ENCODE results near the gene PFDN6. TPM values are rescaled to one million over a fixed set of nuclear protein-coding genes. Genes with fewer than 3 reads are reported as not detected.
A peak's percentile ranks its signal among the peaks of the same experiment; 100 is the strongest.

PFDN6 gene
- total RNA-seq, 6 experiments from 2014 or later: 23.8 to 35.2 (median 27.5) TPM

- peak overlapping the region; percentile 70 to 86 (median 71) for H3K27ac ChIP-seq
- intact Hi-C loops (cut with DNase I): loop anchor here (5.0 to 10.0 kb wide), 2 partner anchors 81 to 84 kb away; no protein-coding TSS in a partner anchor
- TF ChIP-seq, protein P1, sequence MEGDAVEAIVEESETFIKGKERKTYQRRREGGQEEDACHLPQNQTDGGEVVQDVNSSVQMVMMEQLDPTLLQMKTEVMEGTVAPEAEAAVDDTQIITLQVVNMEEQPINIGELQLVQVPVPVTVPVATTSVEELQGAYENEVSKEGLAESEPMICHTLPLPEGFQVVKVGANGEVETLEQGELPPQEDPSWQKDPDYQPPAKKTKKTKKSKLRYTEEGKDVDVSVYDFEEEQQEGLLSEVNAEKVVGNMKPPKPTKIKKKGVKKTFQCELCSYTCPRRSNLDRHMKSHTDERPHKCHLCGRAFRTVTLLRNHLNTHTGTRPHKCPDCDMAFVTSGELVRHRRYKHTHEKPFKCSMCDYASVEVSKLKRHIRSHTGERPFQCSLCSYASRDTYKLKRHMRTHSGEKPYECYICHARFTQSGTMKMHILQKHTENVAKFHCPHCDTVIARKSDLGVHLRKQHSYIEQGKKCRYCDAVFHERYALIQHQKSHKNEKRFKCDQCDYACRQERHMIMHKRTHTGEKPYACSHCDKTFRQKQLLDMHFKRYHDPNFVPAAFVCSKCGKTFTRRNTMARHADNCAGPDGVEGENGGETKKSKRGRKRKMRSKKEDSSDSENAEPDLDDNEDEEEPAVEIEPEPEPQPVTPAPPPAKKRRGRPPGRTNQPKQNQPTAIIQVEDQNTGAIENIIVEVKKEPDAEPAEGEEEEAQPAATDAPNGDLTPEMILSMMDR (IDR thresholded peaks at IDR 0.05): no peak
- TF ChIP-seq POLR2A (IDR thresholded peaks at IDR 0.05): no peak
- peaks cover 0 to 5% (median 0%) of the 10 kb centered on the region in 4 donors for H3K36me3 ChIP-seq
- peak; percentile 0 to 7 (median 4) for ATAC-seq
- no peaks in the 10 kb centered on the region for H3K9me3 ChIP-seq
- H3K27me3 ChIP-seq: no peaks in the 10 kb centered on the region
- peaks cover 0 to 17% (median 7%) of the 10 kb centered on the region in 4 donors for H3K4me1 ChIP-seq
- H3K4me3 ChIP-seq: peak overlapping the region; percentile 48 to 55 (median 52)
- DNase-seq: peak in 1 of 3 donors; percentile 41
- 0% methylated on average over 9 of the region's 18 CpGs for WGBS (ENCODE audit: insufficient coverage, low coverage, low lambda C conversion rate, missing lambda C conversion rate)
Measured at GRCh38 chr6:33248643-33248931, 40.8 kb upstream of the PFDN6 start.

DNA sequence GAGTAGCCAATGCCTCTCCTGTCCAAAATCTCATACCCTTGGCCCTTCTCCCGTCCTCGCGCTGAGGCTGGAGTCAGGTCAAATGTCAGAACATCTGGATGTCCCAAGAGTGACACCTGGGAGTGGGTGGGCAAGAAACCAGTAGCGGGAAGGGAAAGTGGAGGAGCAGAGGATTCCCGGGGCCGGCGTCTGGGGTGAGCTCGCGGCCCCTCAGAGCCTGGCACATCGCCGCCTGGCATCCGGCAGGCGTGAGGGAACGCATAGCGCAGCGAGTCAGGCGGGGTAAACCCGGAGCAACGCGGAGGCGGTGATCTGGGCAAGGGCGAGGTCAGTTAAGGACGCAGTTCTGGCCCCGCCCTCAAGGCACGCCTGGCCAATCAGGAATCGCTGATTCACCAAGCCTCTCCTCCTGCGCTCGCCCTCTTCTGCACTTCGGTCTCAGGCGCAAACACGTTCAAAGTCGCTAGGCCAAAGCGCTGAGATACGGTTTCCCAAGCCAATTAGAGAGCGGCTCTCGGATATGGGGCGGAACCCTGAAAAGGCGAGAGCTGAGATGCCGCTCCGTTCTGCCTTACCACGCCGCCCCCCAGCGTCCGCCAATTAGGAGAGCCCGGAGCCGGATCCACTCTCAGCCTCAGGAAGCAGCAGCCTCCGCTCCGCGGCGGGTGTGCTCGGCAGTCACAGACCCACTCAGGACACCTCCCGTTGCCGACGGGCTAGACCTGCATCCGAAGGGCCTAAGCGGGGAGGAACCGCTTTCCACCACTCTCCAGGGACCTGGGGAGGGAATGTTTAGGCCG is 40.3 kb upstream of the PFDN6 start:
- Histone ChIP-seq H3K4me1 (peaks cover 0 to 17% (median 7%) of the 10 kb centered on the region in 4 donors), H3K27ac (peak overlapping the region; percentile 75 to 86 (median 85)), H3K9me3 (no peaks in the 10 kb centered on the region), H3K4me3 (peak overlapping the region; percentile 52 to 58 (median 55)), H3K36me3 (peaks cover 0 to 5% (median 0%) of the 10 kb centered on the region in 4 donors), H3K27me3 (no peaks in the 10 kb centered on the region)
- DNase-seq: peak; percentile 97 to 99 (median 98)
- 2% methylated on average over 12 of the region's 58 CpGs for whole genome bisulfite sequencing (ENCODE audit: insufficient coverage, low coverage, low lambda C conversion rate, missing lambda C conversion rate)
- intact Hi-C loops (cut with DNase I): loop anchor here (5.0 to 10.0 kb wide), 2 partner anchors 82 to 84 kb away; no protein-coding TSS in a partner anchor
- ATAC-seq: peak; percentile 91 to 95 (median 94)
- TF ChIP-seq POLR2A (IDR thresholded peaks at IDR 0.05): peak; percentile 85
- TF ChIP-seq, protein P1 (IDR thresholded peaks at IDR 0.05): peak in 3 of 4 donors; percentile 30 to 41 (median 35)

DNA sequence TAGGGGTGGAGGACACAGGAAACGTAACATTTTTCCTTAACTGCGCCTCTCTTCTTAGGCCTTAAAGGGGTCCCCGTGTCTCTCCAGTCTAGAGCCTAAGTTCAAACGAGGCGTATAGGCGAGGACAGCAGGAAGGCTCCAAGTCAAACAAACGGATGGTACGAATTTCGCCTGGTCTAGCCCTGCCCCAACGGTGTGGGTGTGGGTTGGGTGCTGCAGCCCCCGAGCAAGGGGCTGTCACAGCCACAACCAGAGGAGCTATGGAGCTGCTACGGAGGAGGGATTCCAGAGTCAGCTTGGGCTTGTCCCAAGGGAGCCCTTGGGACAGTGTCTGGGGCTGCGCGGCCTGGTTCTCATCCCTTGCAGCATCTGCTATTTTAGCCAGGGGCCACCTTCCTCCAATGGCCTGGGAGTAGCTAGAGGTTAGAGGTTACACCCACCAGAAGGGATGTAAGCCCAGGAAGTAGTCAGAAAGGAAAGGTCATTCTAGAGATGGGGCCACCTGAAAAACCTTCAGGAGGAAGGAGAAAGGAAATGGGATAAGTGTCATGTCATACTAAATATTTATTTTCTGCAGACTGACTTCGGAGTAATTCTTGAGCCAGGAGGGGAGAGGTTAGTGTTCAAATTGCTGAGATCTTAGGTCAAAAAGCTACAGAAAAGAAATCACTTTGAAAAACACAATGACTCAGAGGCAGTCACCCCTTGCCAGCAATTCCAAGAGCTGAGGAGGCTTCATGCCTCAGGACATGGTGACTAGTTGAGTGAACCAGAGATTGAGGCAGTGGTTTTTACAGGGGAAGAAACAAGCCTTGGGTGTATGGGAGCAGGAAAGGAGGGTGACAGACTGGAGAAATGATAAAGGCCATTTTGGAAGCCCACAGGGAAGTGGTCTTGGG is 39.4 kb upstream of the PFDN6 start:
- Histone ChIP-seq H3K36me3 (peaks cover 0 to 5% (median 0%) of the 10 kb centered on the region in 4 donors), H3K27ac (peak overlapping the region; percentile 75 to 85 (median 85)), H3K27me3 (no peaks in the 10 kb centered on the region), H3K4me3 (peak overlapping the region; percentile 52 to 58 (median 55)), H3K9me3 (no peaks in the 10 kb centered on the region), H3K4me1 (peaks cover 0 to 17% (median 7%) of the 10 kb centered on the region in 4 donors)
- TF ChIP-seq, protein P1 (IDR thresholded peaks at IDR 0.05): no peak
- no peak for TF ChIP-seq POLR2A (IDR thresholded peaks at IDR 0.05)
- no peak for ATAC-seq
- intact Hi-C loops (cut with DNase I): loop anchor here (5.0 to 10.0 kb wide), 2 partner anchors 83 to 85 kb away; no protein-coding TSS in a partner anchor
- 24% methylated on average over 10 of the region's 15 CpGs for WGBS (ENCODE audit: insufficient coverage, low coverage, low lambda C conversion rate, missing lambda C conversion rate)
- peak in 1 of 3 donors; percentile 49 for DNase-seq

GRCh38 chr6:33250731-33251130 is 38.7 kb upstream of the PFDN6 start:
- no peak overlapping the region for H3K27ac ChIP-seq
- no peak for ATAC-seq
- H3K27me3 ChIP-seq: no peaks in the 10 kb centered on the region
- no peak for TF ChIP-seq POLR2A (IDR thresholded peaks at IDR 0.05)
- TF ChIP-seq, protein P1 (IDR thresholded peaks at IDR 0.05): no peak
- 93% methylated on average over 8 of the region's 13 CpGs for WGBS (ENCODE audit: insufficient coverage, low coverage, low lambda C conversion rate, missing lambda C conversion rate)
- no peak for DNase-seq
- no peaks in the 10 kb centered on the region for H3K9me3 ChIP-seq
- intact Hi-C loops (cut with DNase I): no loop called here
- no peak overlapping the region for H3K4me3 ChIP-seq
- peaks cover 0 to 17% (median 7%) of the 10 kb centered on the region in 4 donors for H3K4me1 ChIP-seq
- peaks cover 0 to 5% (median 0%) of the 10 kb centered on the region in 4 donors for H3K36me3 ChIP-seq

Measured in right lobe of liver (tissue), 6 donors.